IPS-15b (cell line): ENCODE data around the gene ATP11A.
"Not testable (repeated sequence)": the region's sequence is repeated elsewhere in the genome, so short reads cannot be mapped to it uniquely, and the experiment has no call there.

ENCODE experiments used
- H3K27me3 ChIP-seq: one replicate; pipeline ENCODE4 v1.6.1; 2013; ENCODE audit warnings: low read length; ENCODE audit not compliant: control insufficient read depth, insufficient read depth
- H3K36me3 ChIP-seq: one replicate; pipeline ENCODE4 v1.6.1; 2013; ENCODE audit warnings: low read length; ENCODE audit not compliant: control insufficient read depth, insufficient read depth
- H3K4me1 ChIP-seq: one replicate; pipeline ENCODE4 v1.6.1; 2013; ENCODE audit warnings: mild to moderate bottlenecking, low read length; ENCODE audit not compliant: control insufficient read depth, insufficient read depth
- H3K4me3 ChIP-seq: one replicate; pipeline ENCODE4 v1.5.1; 2013; ENCODE audit warnings: low read depth, low read length
- H3K9ac ChIP-seq: one replicate; pipeline ENCODE4 v1.6.1; 2013; ENCODE audit warnings: low read depth, mild to moderate bottlenecking, low read length
- H3K9me3 ChIP-seq: one replicate; pipeline ENCODE4 v1.6.1; 2013; ENCODE audit warnings: mild to moderate bottlenecking, low read length; ENCODE audit not compliant: control insufficient read depth, insufficient read depth

The ATP11A gene

DNA sequence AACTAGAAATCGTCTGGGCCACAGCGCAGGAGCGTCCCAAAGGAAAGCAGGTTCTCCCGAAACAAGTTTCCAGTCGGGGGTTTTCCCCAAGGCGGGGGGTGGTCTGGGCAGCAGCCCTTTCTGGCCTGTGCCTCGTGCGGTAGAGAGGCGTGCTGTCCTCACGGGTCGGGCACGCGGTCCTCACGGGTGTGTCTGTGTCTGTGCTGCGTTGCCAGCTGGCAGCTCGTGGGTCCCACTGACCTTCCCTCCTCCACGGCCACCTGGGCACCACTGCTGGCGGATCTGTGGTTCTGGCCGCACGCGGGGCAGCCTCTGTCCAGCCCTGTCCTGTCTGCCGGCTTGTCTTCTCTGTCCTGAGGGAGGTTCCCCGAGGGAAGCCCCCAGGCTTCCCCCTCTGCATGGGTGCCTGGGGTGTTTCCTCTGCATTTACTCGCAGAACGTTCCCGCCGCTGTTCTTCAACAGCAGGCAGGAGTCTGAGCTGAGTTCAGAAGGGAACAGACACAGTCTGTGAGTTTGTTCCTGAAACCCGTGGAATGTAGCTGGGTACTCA, 181.0 kb downstream of the ATP11A start:
- Histone ChIP-seq H3K9ac (no peak overlapping the region), H3K4me3 (no peak overlapping the region), H3K4me1 (no peaks in the 10 kb centered on the region), H3K9me3 (no peaks in the 10 kb centered on the region), H3K36me3 (peaks cover 30% of the 10 kb centered on the region), H3K27me3 (no peaks in the 10 kb centered on the region)

DNA sequence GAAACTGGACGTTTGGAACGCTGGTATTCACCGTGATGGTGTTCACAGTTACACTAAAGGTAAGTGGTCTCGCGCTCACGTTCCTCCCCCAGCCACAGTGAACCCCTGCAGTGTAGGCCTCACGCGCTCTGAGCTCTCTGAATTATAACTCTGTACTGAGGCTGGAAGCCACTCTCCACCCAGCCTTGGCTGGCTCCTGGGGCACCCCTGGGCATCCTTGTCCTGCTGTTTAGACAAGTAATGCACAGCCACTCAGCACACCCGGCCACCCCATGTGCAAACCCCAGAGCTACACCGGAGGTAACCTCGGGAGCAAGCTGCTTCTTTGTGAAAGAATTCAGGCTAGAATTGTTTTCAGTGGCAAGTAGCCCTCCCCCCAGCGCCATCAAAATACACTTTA, 181.9 kb downstream of the ATP11A start:
- Histone ChIP-seq H3K27me3 (no peaks in the 10 kb centered on the region), H3K9ac (no peak overlapping the region), H3K9me3 (no peaks in the 10 kb centered on the region), H3K4me1 (no peaks in the 10 kb centered on the region), H3K36me3 (peaks cover 30% of the 10 kb centered on the region), H3K4me3 (no peak overlapping the region)

DNA sequence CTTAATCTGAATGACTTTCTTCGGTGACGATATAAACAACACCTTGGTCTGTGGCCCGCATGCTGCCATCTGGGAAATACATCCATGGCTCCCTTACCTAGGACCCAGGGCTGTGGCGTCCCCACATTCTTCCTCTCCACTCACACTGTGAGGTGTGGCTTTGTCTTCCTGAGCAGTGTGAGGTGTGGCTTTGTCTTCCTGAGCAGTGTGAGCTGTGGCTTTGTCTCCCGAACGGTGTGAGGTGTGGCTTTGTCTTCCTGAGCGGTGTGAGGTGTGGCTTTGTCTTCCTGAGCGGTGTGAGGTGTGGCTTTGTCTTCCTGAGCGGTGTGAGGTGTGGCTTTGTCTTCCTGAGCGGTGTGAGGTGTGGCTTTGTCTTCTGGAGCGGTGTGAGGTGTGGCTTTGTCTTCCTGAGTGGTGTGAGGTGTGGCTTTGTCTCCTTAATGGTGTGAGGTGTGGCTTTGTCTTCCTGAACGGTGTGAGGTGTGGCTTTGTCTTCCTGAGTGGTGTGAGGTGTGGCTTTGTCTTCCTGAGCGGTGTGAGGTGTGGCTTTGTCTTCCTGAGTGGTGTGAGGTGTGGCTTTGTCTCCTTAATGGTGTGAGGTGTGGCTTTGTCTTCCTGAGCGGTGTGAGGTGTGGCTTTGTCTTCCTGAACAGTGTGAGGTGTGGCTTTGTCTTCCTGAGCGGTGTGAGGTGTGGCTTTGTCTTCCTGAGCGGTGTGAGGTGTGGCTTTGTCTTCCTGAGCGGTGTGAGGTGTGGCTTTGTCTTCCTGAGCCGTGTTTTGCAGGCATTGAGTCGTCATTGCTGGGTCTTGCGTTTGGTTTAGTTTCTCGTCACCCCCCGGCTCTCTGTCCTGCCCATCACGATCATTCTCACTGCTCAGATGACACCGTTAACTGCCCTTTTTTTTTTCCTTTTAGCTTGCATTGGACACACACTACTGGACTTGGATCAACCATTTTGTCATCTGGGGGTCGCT, 183.1 kb downstream of the ATP11A start:
- H3K27me3 ChIP-seq, H3K9ac ChIP-seq, H3K4me3 ChIP-seq, H3K9me3 ChIP-seq, H3K4me1 ChIP-seq: not testable (repeated sequence)
- peaks cover 26% of the 10 kb centered on the region for H3K36me3 ChIP-seq

DNA sequence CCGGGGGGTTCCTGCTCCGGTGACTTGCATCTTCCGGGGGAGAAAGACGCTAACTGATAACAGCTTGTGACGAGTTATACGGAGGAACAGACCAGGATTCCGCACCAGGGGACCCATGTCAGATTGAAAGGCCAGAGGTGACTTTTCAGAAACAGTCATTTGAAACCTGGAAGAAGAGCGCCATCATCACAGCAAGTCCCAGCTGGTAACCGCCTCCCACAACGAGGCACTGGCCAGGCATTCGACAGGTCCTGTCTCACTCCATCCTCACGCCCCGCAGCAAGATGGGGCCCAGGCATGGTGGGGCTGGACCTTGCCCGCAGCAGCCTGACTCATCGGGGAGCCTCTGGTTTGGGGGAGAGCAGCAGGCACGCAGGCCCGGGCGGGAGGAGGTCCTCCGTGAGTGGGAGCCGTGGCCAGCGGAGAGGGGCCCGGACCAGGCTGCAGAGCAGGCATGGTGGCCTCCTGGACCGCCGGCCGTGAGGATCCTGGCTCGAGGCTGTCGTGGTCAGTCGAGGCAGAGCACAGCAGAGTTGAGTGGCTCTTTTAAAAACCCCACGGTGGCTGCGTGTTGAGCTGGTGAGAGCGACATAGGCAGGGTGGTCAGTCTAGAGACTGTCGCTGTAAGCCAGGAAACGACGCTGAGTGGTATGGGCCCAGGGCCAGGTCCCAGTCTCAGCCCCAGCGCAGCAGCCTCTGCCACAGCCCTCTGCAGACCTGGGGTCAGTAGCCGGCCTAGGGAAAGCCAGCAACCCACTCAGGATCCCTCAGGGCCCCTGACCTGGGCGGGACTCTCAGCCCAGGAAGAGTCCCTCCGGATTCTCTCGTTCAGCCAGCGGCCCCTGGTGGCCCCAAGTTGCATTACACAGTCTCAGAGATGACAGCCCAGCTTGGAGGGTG, 184.3 kb downstream of the ATP11A start:
- Histone ChIP-seq H3K4me1 (no peaks in the 10 kb centered on the region), H3K36me3 (peaks cover 27% of the 10 kb centered on the region), H3K27me3 (no peaks in the 10 kb centered on the region), H3K9ac (no peak overlapping the region), H3K4me3 (no peak overlapping the region), H3K9me3 (no peaks in the 10 kb centered on the region)

DNA sequence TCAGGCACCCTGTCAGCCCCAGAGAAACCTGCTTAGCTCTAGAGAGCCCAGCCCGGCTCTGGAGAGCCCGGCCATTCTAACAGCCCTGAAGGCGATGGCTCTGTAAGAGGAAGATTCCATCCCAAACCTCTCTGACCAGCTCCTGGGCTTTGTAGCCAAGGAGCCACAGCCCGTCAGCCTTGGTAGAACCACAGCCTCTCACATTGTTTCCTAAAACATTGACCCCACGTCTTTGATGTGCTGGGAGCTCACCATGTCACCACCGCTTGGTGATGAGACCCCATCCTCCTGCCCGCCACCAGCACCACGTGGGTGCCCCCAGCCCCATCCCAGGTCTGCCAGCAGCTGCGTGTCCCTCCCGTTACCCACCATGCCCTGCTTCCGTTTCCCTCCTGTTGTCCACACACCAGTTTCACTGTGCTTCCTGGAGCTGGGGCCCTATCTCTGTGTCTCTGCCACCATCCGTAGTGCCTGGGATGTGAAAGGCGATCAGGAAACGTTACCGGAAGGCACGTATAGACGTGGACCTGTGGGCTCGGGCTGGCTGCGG, 185.0 kb downstream of the ATP11A start:
- H3K36me3 ChIP-seq: peaks cover 23% of the 10 kb centered on the region
- no peak overlapping the region for H3K9ac ChIP-seq
- no peaks in the 10 kb centered on the region for H3K4me1 ChIP-seq
- no peaks in the 10 kb centered on the region for H3K9me3 ChIP-seq
- no peaks in the 10 kb centered on the region for H3K27me3 ChIP-seq
- H3K4me3 ChIP-seq: no peak overlapping the region

DNA sequence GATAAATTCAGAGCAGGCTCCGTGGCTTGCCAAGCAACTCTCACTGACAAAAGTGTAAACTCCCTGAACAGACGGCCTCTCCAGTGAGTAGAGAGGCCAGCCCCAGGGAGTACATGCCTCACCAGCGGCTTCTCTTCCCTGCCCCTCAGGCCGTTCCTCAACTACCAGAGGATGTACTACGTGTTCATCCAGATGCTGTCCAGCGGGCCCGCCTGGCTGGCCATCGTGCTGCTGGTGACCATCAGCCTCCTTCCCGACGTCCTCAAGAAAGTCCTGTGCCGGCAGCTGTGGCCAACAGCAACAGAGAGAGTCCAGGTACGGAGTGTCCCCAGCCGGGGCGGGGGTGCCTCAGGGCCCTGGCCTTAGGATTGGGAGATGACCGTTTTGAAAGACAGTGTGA, 185.8 kb downstream of the ATP11A start:
- Histone ChIP-seq H3K9me3 (no peaks in the 10 kb centered on the region), H3K4me1 (no peaks in the 10 kb centered on the region), H3K27me3 (no peaks in the 10 kb centered on the region), H3K4me3 (no peak overlapping the region), H3K36me3 (peaks cover 30% of the 10 kb centered on the region), H3K9ac (no peak overlapping the region)

DNA sequence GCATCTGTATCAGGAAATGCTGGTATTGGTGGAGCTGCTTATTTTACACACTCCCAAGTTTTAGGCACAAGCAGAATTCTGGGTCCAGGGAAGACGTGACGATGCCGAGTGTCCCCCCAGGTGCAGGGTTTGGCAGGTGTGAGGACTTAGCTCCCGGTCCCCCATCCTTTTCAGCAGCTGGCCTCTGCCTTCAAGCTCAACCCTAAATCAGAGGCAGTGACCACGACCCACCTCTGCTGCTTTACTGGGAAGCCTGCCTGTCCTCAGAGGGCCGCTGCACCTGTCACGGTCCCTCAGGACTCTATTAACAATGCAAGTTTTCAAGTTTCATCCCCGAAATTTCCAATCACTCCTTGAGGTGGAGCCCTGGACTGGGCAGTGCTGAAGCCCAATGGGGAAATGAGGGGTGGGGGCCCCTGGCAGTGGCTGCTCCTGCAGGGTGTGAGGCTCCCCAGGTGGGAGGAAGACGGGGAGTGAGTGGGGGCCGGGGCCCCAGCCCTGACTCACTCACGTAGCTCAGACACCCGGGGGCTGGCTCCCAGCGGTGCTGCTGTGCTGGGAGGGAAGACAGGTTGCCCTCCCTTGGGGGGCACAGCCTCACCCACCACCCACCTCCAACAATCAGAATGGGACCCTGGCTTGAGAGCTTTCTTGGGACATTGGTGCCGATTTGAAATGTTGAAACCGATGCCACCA, 186.6 kb downstream of the ATP11A start:
- H3K9ac ChIP-seq: no peak overlapping the region
- H3K9me3 ChIP-seq: no peaks in the 10 kb centered on the region
- H3K4me3 ChIP-seq: no peak overlapping the region
- H3K36me3 ChIP-seq: peaks cover 34% of the 10 kb centered on the region
- H3K27me3 ChIP-seq: no peaks in the 10 kb centered on the region
- no peaks in the 10 kb centered on the region for H3K4me1 ChIP-seq

DNA sequence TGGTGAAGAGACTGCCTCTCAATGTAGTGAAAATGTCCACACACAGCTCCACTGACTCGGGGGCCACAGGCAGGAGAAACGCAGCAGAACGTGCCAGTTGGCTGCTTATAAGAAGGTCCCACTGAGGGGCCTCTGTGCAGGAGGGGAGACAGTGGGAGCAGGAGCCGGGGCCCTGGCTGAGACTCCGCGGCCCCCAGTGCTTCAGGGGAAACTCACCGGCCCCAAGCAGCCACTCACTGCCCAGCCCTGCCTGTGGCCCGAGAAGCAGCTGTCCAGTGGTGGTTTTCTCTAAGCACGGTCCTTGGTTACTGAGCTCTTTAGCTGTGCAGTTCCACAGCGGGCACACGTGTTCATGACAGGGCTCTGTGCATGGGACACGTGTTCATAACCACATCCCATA, 187.2 kb downstream of the ATP11A start:
- Histone ChIP-seq H3K9me3 (no peaks in the 10 kb centered on the region), H3K4me1 (no peaks in the 10 kb centered on the region), H3K36me3 (peaks cover 38% of the 10 kb centered on the region), H3K4me3 (no peak overlapping the region), H3K9ac (no peak overlapping the region), H3K27me3 (no peaks in the 10 kb centered on the region)

DNA sequence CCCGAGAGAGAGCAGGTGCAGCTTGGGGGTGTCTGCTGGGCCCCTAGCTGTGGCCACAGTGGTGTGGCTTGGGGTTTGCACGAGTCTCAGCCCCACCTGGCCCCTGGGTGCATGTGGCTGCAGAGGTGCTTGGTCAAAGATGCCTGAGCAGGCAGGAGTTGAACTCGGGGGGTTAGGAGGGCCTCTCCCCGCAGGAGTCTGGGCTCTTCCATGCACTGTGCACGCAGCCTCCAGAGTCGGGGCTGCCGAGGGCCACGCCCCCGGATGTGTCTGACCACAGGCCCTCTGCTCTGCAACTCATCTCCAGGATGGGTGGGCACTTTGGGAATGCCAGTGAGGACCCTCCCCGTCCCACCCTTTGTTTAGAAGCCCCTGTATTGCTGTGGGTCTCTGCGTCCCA, 187.7 kb downstream of the ATP11A start:
- no peaks in the 10 kb centered on the region for H3K9me3 ChIP-seq
- H3K27me3 ChIP-seq: no peaks in the 10 kb centered on the region
- no peak overlapping the region for H3K4me3 ChIP-seq
- H3K4me1 ChIP-seq: no peaks in the 10 kb centered on the region
- no peak overlapping the region for H3K9ac ChIP-seq
- H3K36me3 ChIP-seq: peaks cover 41% of the 10 kb centered on the region

DNA sequence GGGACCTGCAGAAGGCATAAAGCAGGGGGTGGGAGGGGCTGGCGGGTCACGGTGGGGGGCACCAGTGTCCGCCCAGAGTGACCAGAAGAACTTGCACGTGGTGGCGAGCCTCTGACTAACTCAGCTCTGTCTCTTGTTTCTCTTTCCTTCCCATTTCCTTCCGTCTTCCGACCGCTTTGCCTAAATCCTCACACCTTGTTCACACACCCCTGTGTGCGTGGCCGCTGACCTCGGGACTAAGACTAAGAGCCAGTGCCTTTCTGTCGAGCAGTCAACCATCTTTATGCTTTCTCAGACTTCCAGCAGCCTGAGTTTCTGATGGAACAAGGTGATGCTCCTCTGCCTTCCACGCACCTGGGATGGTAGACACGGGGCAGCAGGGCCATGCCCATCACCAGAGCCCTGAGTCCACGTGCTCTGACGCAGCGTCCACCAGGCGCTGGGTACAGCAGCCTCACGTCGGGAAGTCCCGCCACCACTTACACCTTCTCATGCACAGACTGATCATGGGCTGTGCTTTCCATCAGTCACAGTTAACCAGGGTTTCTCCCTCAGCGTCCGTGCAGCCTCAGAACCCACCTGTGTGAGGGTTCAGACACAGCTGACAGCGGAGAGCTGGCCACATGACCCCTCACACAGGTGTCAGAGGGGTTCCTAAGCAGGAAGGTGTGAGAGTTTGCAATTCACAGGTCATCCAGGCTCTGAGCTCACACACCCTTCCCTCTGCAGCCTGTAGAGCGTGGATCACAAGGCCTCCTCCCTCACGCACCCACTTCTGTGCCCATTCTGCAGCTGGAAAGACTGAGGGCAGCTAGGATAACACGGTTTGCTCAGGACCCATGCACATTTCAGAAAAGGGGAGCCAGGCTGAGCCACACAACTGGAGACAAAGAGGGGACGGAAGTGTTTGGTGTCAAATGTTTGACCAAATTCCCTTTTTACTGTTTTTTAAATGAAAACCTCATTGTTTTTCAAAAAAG, 188.4 kb downstream of the ATP11A start:
- H3K4me1 ChIP-seq: no peaks in the 10 kb centered on the region
- H3K4me3 ChIP-seq: no peak overlapping the region
- H3K36me3 ChIP-seq: peaks cover 41% of the 10 kb centered on the region
- H3K9ac ChIP-seq: no peak overlapping the region
- no peaks in the 10 kb centered on the region for H3K9me3 ChIP-seq
- no peaks in the 10 kb centered on the region for H3K27me3 ChIP-seq
